Measurements from ENCODE around the gene SNX33. TPM values are rescaled to one million over a fixed set of nuclear protein-coding genes. Genes with fewer than 3 reads are reported as not detected.

Gene SNX33
- total and polyA plus RNA-seq, 2 of the 13 experiments (the other 11 are each of a cell fraction or from before 2014, with no cell fraction given): 11.0 to 11.6 TPM

DNA sequence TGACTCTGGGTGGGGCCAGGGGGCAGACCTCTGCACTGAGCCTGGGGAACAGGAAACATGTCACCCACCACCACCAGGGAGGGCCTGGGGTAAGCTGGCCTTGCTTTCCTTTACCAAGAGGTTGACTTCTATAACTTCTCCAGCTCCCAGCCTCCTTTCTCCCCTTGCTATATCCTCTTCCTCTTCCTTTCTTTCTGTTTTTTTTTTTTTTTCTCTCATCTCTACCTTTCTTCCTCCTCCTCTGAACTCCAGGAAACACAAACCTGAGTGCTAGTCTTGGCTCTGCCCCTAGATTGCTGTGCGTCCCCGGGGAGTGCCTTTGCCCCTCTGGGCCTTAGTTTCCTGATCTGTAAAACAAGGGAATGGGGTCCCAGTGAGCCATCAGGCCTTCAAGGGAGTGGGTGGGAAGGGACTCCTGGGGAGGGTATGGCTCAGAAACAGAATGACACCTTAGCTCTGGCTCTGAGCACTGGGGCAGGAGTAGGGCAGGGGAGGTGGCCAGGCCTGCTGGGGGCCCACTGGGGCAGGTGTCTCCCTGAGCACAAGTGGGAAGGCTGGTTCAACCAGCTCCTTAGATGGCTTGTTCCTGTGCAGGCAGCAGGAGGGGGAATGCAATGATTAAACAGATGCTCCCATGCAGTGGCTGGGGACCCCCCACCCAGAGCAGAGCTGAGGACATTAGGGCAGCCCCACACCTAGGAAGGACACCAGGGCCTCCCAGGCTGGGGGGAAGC lies 4.3 kb downstream of the SNX33 start (continued):
- TF ChIP-seq KLF15 (CRISPR knock-in tag; IDR thresholded peaks at IDR 0.05; ENCODE audit: borderline replicate concordance): no peak
- no peak for TF ChIP-seq SP4 (CRISPR knock-in tag; IDR thresholded peaks at IDR 0.05)
- TF ChIP-seq GABPB1 (CRISPR knock-in tag; IDR thresholded peaks at IDR 0.05): no peak
- 0 out of 2 replicates have a peak, but pooled peaks have one; percentile 14 for TF ChIP-seq ZNF333 (CRISPR knock-in tag; IDR thresholded peaks at IDR 0.05; ENCODE audit: borderline replicate concordance)
- no peak for TF ChIP-seq KLF11 (CRISPR knock-in tag; IDR thresholded peaks at IDR 0.05)

DNA sequence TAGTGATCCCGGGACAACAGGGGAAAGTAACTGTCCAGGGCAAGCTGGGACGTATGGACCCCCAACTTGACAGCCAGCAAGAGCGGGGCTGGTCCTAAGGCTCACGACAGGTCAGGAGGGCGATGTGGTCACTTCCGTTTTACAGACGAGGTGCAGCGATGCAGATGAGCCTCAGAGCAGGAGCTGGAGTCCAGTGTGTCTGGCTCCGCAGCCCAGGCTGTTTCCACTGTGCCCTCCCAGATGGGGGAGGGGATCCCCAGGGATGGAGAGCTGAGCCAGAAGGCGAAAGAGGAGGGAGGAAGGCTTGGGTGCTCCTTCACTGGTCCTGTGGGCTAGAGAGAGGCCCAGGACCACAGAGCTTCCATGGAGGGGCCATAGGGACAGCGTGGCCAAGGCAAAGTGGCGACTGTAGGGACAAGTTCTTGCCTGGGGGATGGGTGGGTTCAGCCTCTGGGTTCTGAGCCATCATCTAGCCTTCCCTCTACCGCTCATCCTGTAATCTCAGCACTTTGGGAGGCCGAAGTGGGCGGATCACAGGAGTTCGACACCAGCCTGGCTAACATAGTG lies 5.7 kb downstream of the SNX33 start:
- ATAC-seq: no peak
- in situ Hi-C loops (cut with HindIII; ENCODE audit: extremely low pct_ligation_motif_present, low pct_unique_long_range_greater_than_20kb) (no loop called here), intact Hi-C loops (cut with micrococcal nuclease; ENCODE audit: unreplicated experiment) (no loop called here)
- ChIA-PET POLR2A (interaction anchor here (5.3 kb wide), 1 partner anchor 14 kb away, joined by 47 read pairs; the partner anchor contains the start of gene IMP3), CTCF (ENCODE audit: low intra/inter-chr PET ratio, low total read pairs) (no interaction called here)
- no peaks in the 10 kb centered on the region for H3K9me3 ChIP-seq (ENCODE audit: low read length)
- H3K9ac ChIP-seq (ENCODE audit: insufficient read depth, low read depth, low read length): no peak overlapping the region
- no peak for DNase-seq (ENCODE audit: low spot score)
- H4K20me1 ChIP-seq (ENCODE audit: insufficient read depth, low read length): peaks cover 32% of the 10 kb centered on the region
- no TSS peak for BruUV-seq (replicated peaks)
- no peak overlapping the region for H3K27ac ChIP-seq (ENCODE audit: extremely low read length, insufficient read depth, low read length)
- peak overlapping the region in 1 of 3 experiments; percentile 32; a peak in 1 of 6 replicates for H3K4me3 ChIP-seq (replicated peaks in 1 of 3; ENCODE audit: insufficient read depth in 1 of 3, low read depth in 2 of 3, low read length in 3 of 3)
- peaks cover 11 to 23% of the 10 kb centered on the region in 2 experiments; a peak in 4 of 5 replicates for H3K36me3 ChIP-seq (replicated peaks in 1 of 2; ENCODE audit: control insufficient read depth in 1 of 2, insufficient read depth in 2 of 2, low read length in 2 of 2)
- TF ChIP-seq, protein P1, sequence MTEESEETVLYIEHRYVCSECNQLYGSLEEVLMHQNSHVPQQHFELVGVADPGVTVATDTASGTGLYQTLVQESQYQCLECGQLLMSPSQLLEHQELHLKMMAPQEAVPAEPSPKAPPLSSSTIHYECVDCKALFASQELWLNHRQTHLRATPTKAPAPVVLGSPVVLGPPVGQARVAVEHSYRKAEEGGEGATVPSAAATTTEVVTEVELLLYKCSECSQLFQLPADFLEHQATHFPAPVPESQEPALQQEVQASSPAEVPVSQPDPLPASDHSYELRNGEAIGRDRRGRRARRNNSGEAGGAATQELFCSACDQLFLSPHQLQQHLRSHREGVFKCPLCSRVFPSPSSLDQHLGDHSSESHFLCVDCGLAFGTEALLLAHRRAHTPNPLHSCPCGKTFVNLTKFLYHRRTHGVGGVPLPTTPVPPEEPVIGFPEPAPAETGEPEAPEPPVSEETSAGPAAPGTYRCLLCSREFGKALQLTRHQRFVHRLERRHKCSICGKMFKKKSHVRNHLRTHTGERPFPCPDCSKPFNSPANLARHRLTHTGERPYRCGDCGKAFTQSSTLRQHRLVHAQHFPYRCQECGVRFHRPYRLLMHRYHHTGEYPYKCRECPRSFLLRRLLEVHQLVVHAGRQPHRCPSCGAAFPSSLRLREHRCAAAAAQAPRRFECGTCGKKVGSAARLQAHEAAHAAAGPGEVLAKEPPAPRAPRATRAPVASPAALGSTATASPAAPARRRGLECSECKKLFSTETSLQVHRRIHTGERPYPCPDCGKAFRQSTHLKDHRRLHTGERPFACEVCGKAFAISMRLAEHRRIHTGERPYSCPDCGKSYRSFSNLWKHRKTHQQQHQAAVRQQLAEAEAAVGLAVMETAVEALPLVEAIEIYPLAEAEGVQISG (CRISPR knock-in tag; IDR thresholded peaks at IDR 0.05): no peak
- no peak for TF ChIP-seq ZNF317 (CRISPR knock-in tag; IDR thresholded peaks at IDR 0.05)
- no peak for TF ChIP-seq YEATS2 (CRISPR knock-in tag; IDR thresholded peaks at IDR 0.05; ENCODE audit: borderline replicate concordance)
- TF ChIP-seq, protein P2, sequence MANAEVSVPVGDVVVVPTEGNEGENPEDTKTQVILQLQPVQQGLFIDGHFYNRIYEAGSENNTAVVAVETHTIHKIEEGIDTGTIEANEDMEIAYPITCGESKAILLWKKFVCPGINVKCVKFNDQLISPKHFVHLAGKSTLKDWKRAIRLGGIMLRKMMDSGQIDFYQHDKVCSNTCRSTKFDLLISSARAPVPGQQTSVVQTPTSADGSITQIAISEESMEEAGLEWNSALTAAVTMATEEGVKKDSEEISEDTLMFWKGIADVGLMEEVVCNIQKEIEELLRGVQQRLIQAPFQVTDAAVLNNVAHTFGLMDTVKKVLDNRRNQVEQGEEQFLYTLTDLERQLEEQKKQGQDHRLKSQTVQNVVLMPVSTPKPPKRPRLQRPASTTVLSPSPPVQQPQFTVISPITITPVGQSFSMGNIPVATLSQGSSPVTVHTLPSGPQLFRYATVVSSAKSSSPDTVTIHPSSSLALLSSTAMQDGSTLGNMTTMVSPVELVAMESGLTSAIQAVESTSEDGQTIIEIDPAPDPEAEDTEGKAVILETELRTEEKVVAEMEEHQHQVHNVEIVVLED (CRISPR knock-in tag; IDR thresholded peaks at IDR 0.05; ENCODE audit: borderline replicate concordance): no peak
- TF ChIP-seq, protein P3, sequence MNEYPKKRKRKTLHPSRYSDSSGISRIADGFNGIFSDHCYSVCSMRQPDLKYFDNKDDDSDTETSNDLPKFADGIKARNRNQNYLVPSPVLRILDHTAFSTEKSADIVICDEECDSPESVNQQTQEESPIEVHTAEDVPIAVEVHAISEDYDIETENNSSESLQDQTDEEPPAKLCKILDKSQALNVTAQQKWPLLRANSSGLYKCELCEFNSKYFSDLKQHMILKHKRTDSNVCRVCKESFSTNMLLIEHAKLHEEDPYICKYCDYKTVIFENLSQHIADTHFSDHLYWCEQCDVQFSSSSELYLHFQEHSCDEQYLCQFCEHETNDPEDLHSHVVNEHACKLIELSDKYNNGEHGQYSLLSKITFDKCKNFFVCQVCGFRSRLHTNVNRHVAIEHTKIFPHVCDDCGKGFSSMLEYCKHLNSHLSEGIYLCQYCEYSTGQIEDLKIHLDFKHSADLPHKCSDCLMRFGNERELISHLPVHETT (CRISPR knock-in tag; conservative IDR thresholded peaks at IDR 0.05): no peak
- TF ChIP-seq ZNF709 (CRISPR knock-in tag; IDR thresholded peaks at IDR 0.05): no peak
- 0 out of 2 replicates have a peak, but pooled peaks have one; percentile 19 for TF ChIP-seq ZNF263 (CRISPR knock-in tag; IDR thresholded peaks at IDR 0.05)
- no peak for TF ChIP-seq NR2C2 (CRISPR knock-in tag; IDR thresholded peaks at IDR 0.05; ENCODE audit: borderline replicate concordance)
- no peak for TF ChIP-seq ZNF570 (CRISPR knock-in tag; IDR thresholded peaks at IDR 0.05; ENCODE audit: borderline replicate concordance)
- H3K27me3 ChIP-seq (ENCODE audit: control insufficient read depth in 1 of 2, insufficient read depth in 2 of 2, low read length in 2 of 2): no peaks in the 10 kb centered on the region
- no peak for FAIRE-seq
- no peak overlapping the region for H2AFZ ChIP-seq (ENCODE audit: low read length)
- H3K4me1 ChIP-seq (ENCODE audit: insufficient read depth, low read length): peaks cover 75% of the 10 kb centered on the region
- peaks cover 74% of the 10 kb centered on the region for H3K79me2 ChIP-seq (ENCODE audit: insufficient read depth, low read length)
- H3K4me2 ChIP-seq (ENCODE audit: low read depth, low read length): peak overlapping the region; percentile 97; the same call in 1 of the 2 replicates
- WGBS (ENCODE audit: low lambda C conversion rate): 94% methylated on average over 11 of the region's 16 CpGs
